ENCODE measurements around the gene PTPN3. TPM values are rescaled to one million over a fixed set of nuclear protein-coding genes. Genes with fewer than 3 reads are reported as not detected.

The PTPN3 gene
- total RNA-seq, 1 donor from 2014 or later = 13.4 TPM

DNA sequence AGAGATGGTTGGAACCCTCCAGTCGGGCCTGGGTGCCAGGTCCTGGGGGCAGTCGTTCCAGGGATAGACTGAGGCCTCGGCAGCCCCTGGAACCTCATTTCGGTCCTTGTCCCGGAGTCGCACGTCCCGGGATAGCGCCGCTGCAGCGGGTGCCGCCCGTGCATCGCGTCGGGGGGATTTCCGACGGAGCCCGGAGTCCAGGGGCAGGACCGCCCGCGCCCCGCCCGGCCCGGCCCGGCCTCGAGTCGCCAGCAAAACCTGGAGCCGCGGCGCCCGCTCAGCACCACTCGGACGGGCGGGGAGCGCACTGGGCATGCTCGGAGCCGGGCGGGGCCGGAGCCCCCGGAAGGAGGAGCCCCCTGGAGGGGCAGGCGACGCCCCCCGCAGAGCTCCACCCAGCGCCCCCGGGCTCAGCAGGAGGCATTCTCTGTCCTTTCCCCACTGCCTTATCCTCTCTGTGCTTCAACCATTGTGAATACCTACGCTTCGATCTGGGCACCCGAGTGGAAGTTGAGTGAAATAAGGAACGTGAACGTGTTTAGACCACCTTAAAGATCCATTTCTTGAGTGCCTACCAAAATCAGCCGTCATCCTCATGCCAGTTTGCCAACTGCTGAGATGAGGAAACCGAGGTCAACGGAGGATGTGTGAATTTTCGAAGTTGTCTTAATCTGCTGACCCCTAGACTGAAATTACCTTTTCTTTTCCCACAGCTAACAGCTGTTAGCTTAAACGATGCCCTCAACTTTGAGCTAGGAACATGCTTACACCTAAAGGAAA, 1.7 kb upstream of the PTPN3 start:
- peak overlapping the region; percentile 49 for H3K27ac ChIP-seq
- TF ChIP-seq CTCF (IDR thresholded peaks at IDR 0.05) = no peak
- H3K27me3 ChIP-seq (ENCODE audit: low read depth) = peaks cover 28% of the 10 kb centered on the region

GRCh38 chr9:109499093-109499630, 1.1 kb upstream of the PTPN3 start:
- peak overlapping the region; percentile 51 for H3K4me3 ChIP-seq
- DNase-seq = no peak
- TF ChIP-seq CTCF (IDR thresholded peaks at IDR 0.05) = no peak
- H3K27me3 ChIP-seq (ENCODE audit: low read depth) = peaks cover 28% of the 10 kb centered on the region
- peak overlapping the region; percentile 49 for H3K27ac ChIP-seq
- intact Hi-C loops (cut with DNase I) = no loop called here
- H3K9me3 ChIP-seq = no peaks in the 10 kb centered on the region
- peak in 1 of 2 donors; percentile 7 for ATAC-seq
- H3K4me1 ChIP-seq = peaks cover 17% of the 10 kb centered on the region
- no peaks in the 10 kb centered on the region for H3K36me3 ChIP-seq

More for the DNA sequence above, 1.7 kb upstream of the PTPN3 start:
- intact Hi-C loops (cut with DNase I) = no loop called here
- Histone ChIP-seq H3K4me1 (peaks cover 17% of the 10 kb centered on the region), H3K9me3 (no peaks in the 10 kb centered on the region), H3K4me3 (peak overlapping the region; percentile 51), H3K36me3 (no peaks in the 10 kb centered on the region)
- DNase-seq = peak; percentile 79
- peak; percentile 92 to 95 for ATAC-seq

DNA sequence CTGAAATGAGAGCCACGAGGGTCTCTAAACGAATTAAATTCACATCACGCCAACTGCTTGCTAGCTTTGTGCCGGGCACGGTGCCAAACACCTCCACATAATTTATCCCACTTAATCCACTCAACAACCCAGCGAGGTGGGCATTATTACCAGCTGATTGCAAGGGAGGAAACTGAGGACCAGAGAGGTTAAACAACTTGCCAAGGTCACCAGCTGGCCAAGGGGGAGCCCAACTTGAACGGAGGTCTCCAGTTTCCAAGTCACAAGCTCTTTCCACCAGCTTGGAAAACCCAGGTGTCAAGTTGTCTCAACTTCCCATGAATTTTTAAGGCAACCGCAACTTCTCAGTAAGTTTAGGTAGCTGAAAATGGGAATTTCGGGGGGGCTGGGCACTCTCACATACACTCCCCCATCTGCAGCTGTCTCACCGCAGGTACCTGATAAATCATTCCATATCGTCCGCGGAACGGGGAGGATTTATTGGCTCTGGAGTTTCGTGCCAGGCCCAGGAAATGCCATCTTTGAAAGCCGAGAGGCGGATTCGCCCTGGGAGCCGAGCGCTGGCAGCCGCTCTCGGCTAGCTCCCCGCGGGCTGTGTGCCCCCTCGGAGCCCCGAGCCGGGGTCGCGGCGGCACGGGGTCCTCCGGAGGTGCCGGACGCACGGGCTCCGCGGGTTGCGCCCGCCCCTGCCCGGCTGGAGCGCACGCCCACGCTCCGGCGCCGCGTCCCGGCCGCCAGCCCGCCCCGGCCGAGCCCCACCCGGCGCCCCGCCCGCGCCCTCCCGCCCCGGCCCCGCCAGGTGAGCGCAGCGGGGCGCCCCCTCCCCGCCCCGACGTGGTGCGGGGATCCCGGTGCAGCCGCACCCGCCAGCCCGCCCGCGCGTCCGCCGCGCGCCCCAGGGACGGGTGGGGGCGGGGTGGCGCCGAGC, 617 bp downstream of the PTPN3 start:
- TF ChIP-seq CTCF (IDR thresholded peaks at IDR 0.05) = no peak
- Histone ChIP-seq H3K9me3 (no peaks in the 10 kb centered on the region), H3K4me1 (peaks cover 17% of the 10 kb centered on the region), H3K4me3 (peak overlapping the region; percentile 59), H3K27me3 (ENCODE audit: low read depth) (peaks cover 28% of the 10 kb centered on the region), H3K36me3 (no peaks in the 10 kb centered on the region), H3K27ac (no peak overlapping the region)
- DNase-seq (no peak), ATAC-seq (peak in 1 of 2 donors; percentile 41)
- intact Hi-C loops (cut with DNase I) = no loop called here

DNA sequence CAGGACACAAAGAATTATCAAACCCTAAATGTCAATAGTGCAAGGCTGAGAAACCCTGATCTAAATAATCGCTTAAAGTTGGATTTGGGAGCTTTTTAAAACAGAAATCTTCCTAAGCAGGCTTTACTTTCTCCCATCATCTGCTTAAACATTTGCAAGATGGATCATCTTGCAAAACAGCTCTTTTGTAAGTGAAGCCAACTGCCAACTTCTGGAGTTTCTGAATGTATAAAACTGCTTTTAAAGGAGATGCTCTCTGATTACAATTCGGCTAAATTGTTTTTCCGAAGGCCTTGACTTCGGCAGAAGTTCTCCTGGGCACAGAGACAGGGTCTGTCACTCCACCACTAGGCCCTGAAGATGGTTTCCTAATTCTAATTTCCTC, 1.3 kb downstream of the PTPN3 start:
- no peak for ATAC-seq
- H3K27ac ChIP-seq = no peak overlapping the region
- peak overlapping the region; percentile 59 for H3K4me3 ChIP-seq

More for the DNA sequence above, 1.3 kb downstream of the PTPN3 start:
- intact Hi-C loops (cut with DNase I) = no loop called here
- TF ChIP-seq CTCF (IDR thresholded peaks at IDR 0.05) = no peak
- Histone ChIP-seq H3K27me3 (ENCODE audit: low read depth) (peaks cover 28% of the 10 kb centered on the region), H3K36me3 (no peaks in the 10 kb centered on the region), H3K9me3 (no peaks in the 10 kb centered on the region), H3K4me1 (peaks cover 17% of the 10 kb centered on the region)
- no peak for DNase-seq
